Left hindlimb (tissue), 1 donor: ENCODE results near the gene GRM8.

ENCODE experiments used
- DNase-seq: peaks from one replicate; pipeline ENCODE4 v3.0.0-alpha.2; 2018

Gene GRM8

DNA sequence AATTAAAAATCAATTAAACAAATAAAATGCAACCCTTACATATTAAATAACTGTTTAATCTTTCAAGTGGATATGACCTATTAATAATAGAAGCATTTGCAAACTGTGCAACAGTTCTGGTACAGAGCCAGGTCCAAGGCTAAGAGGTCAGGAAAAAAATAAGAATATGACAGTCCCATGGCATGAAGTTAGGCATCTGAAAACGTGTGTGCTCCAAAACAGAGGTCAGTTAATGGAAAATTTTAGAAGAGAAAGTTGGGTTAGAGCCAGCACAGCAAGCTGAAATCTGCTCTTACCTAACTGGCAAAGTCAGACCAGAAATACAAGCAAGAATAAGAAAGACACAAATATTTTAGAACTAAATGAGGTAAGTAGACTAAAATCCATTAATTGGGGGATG is 757.7 kb downstream of the GRM8 start:
- DNase-seq, result no peak

DNA sequence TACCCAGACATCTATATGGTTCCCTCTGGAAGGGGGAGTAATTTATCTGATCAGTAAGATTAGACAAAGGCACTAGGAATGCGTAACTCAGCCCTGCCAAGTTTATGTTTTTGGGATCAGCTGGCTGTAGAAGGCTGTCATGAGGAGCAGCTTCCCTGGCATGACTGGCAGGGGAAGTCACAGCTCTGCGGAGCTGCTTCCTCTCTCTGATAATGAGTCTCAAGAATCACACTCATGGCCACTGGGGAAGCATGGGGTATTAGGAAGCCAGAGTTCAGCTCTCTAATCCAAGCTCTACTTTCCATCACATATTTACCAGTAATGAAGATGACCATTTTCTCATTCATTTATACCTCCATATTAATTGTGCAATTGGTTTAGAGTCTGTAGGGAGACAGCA is 758.9 kb downstream of the GRM8 start:
- no peak for DNase-seq

DNA sequence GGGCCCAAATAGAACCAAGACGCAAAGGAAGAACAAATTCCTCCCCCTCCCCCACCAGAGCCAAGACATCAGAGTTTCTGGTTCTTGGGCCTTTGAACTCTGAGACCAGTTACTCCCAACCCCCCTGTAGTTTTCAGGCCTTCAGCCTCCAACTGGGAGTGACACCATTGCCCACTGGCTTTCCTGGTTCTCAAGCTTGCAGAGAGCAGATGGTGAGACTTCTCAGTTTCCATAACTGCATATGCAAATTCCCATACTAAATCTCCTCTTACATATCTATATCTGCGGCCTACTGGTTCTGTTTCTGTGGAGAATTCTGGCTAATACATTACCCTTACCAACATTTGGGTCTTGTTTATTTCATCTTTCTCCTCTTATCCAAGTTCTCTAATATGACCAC is 762.9 kb downstream of the GRM8 start:
- DNase-seq, result no peak

DNA sequence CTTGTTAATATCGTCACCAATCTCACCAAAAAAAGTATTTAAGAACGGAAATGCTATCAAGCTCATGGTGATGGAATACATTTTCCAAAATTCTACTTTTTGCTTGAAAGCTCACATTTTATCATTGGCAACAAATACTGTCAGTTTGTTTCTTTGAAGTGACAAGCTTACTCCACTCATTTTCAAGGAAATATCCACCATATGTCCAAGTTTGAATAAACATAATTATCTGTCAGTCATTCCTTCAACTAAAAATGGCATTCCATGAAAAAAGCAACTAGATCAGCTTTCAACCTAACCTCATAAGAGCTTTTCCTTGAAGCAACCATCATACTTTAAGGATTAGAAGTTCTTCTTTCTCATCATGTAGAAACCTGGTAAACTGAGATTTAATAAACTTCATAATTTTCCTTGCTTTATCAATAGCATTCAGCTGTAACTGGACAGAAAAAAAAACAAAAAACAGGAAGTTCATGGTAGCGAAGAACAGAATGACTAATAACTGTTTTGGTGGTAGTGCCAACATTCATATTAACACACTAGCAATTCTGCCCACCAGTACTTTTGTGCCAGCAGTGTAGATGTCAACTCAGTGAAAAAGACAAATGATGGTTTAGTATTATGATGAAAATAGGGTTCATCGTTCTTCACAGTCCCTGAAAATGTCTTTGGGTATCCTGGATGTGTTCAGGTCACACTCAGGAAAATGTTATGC is 764.9 kb downstream of the GRM8 start:
- DNase-seq, result no peak

DNA sequence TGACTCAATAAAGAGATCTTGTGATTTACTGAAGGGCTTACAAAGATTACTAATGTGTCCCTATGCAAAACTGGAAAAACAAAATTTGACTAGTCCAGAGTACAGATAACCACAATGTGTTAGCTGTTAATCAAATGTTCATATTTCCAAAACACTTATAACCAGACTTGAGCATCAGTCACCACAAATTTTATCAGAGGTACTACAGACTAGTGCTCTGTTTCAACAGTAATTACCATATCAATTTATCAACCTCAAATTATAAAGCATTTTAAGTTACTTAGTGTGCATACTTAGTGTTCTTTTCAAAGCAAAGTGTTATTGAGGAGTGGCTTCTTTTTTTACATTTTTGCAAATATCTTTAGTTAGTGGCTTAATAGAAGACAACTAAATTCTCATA is 765.9 kb downstream of the GRM8 start:
- no peak for DNase-seq

DNA sequence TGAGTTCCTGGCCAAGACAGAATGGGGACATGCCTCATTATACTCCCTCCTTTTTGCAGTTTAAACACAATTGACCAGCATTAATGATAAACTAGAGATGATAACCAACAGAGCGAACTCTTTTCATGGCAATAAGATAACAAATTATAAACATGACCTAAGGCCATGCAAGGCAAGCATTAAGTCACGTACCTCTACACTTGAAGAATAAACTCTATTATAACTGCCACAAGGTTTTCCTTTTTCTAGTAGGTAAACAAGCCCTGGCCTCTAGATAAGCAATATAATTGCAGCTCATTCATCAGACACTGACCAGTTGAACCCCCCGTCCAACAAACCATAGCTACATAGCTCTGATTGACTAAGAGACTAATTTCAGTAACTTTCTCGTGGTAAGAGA is 767.0 kb downstream of the GRM8 start:
- DNase-seq, result no peak

DNA sequence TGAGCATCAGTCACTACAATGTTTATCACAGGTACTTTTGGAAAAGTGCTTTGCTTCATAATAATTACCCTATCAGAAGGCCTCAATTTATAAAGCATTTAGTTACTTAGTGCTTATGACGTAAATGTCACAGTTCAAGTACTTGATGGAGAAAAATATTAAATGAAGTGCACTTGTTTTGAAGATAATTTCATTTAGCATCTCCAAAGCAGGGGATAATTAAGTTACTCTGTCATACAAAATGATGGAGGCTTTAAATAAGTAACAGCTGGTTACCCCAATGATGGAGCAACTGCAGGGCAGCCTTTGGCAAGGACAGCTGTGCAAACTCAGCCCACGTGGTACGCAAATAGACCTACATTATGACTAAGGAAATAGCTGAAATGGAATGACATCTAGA is 768.8 kb downstream of the GRM8 start:
- no peak for DNase-seq

DNA sequence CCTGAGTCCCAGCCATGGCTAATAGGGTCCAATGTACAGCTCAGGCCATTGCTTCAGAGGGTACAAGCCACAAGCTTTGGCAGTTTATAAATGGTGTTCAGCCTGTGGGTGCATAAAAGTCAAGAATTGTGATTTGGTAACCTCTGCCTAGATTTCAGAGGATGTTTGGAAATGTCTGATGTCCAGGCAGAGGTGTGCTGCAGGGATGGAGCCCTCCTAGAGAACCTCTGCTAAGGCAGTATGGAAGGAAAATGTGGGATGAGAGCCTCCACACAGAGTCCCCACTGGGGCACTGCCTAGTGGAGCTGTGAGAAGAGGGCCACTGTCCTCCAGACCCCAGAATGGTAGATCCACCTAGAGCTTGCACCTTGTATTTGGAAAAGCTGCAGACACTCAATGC is 779.9 kb downstream of the GRM8 start:
- no peak for DNase-seq

DNA sequence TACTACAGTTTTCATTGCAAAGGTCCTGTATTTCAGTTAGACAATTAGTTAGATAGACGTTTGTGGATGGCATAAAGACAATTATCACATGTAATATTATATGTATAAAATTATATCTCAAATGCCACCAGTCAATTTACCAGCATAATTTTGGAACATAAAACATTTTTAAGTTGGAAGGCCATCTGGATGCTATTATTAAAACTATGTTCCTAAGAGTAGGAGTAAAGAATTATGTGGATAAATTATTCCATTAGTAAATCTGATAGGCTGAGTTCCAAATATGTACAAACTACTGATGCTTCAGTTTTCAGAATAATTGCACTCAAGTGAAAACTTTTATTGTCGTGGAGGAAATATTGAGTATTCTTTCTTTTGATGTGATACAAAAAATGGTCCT is 790.3 kb downstream of the GRM8 start:
- no peak for DNase-seq

DNA sequence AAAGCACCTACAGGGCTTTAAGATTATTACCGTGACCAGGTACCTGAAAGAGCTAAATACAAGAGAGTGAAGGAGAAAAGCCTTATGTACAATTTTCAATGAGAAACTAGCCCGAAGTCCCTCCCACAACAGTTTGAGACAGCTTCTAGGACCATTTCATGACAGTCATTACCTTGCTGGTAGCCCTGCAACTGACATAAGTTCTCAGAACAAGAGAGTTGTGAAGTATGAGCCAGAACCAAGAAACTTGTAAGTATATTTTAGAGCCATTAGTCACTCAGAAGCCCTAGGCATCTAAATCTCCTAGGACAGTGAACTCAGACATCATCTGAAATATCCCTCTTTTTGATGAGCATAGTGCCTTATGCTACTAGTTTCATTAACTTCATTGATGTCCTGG is 792.1 kb downstream of the GRM8 start:
- DNase-seq, result no peak

DNA sequence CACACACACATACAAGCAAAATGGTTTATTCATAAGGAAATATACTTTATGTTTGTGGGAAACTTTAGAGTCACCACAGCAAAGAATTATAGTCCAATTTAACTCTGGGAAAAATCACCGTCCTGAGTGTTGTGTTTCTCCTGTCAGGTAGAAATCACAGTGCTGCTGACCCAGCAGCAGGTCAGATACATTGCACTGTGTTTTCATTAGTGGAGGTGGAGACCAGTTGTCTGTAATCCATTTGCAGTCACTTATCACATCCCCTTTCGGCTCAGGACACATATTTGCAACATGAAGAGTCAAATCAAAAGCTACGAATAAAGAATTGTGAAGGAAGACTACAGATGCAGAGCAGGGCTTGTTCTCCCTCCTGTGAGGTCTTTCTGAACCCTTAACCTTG is 799.6 kb downstream of the GRM8 start:
- no peak for DNase-seq

DNA sequence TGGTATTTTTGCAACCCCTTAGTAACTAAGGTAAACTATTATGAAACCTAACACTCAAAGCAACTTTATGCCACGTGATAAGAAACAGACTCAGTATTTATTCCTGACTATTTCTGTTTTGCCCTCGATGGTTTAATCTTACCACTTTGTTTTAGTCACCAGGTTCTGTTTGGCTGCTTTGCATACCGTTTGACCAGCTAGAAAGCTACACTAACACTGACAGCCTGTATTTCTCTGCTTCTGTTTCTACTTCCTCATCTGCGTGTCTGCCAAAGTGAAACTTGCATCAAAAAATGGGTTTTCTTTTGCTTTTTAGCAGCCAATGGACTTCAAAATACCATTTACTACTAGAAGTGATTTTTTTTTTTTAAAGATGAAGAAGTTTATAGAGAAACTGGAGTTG is 802.5 kb downstream of the GRM8 start:
- DNase-seq, result no peak

DNA sequence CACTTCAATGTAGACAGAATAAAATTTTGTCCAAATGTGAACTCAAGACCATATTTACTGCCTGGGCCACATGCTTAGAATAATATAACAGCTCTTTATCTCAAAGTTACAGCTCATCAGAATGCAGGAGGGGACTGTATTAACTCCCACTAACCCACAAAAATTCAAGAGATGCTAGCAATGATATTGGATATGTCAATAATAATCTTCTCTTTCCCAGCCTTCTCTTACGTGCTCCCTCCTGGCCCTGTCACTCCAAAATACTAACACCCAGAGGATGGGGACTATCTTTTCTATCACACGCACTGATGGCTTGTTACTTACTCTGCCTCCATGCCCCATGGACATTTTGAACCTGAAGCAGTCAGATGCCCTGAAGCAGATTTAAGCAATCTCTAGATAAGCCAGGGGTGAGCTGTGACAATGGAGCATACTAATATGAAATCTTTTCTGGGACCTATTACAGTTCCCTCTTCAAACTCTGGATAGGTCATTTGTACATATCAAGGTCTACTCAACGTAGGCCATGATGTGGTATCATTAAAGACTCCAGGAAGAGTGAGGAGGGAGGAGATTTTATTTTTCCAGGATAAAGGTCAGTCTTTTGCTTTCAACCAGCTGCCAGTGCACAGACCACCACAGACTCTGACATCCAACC is 803.0 kb downstream of the GRM8 start:
- DNase-seq, result no peak

DNA sequence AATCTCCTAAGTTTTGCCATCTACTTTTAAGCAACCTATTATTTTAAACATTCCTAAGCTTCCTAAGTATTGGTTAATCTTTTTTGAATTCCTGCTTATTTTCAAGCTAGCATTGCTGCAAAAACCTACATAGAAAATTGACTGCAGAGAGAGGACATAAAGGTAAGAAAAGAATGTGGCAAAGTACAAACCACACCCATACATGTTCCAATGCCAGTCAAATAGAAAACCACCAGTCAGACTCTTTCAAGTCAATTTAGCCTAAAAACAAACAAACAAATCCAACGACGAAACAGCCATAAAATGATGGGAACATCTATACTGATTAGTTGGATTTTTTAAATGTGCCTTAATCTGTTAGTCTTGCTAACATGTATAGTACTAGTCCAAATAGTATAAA is 804.8 kb downstream of the GRM8 start:
- no peak for DNase-seq

DNA sequence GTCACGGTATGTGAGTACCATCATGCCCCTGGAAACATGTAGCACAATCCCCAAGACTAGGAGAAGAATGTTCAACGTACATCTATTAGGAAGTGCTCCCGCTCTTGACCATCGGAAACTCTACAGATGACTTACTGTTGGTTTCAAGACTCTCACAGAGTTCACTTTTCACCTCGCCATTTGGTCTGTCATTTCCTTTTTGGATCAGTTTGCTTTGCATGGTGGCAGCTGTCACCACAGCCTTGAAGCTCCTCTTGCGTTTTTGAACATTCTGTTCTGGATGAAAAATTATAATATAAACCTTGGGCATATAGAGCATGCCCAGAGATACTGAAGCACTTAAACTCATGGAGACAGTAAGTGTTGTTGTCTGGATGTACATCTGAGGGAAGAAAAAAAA is 806.8 kb downstream of the GRM8 start:
- DNase-seq, result no peak

DNA sequence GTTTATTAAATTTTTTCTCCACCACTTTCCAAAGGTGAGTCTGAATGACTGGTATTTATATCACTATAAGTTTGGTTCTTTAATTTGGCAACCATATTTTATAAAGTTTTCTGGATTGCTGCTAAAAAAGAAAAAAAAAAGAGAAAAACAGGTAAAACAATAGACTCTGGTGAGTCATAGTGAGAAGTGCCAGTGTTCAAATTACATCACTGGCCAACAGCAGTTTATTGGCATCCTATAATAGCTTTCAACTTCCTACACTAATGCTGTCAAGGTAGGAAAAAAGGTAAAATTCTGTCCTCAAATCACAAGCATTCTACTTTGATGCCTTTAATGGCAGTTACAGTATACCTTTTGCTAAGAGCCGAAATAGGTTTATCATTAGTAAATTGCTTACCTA is 808.8 kb downstream of the GRM8 start:
- no peak for DNase-seq

DNA sequence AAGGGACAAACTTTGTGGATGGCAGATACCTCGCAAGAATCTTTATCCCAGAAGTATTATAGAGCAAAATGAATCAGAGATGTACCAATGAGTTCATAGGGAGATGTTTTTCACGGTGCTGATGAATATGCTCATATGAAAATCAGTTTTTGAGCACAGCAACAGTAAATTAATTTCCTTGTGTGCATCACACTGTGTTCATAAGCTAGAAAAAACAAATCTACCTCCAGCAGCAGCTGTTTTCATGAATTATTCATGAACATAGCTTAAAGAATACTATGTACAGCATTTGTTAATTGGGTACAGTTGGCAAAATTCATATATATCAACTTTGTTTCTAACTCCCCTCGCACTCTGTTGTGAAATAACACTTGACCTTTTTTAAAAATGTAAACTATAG is 809.8 kb downstream of the GRM8 start:
- DNase-seq, result no peak

DNA sequence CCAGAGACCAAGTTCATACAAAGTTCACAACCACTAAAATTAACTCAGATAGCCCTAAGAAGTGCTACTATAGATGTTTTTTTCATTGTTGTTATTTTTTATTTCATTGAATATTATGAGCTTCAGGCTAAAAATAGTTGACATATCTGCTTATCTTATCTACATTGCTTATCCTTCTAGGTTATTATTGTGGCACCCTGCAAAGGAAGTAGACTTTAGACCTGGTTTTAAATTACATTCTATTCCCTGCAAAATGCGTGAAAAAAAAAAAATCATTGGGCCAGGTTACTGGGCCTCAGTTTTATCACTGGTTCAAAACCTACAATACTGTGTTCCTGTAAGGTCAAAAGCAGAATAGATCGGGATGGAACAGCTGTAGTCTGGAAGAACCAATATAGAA is 811.0 kb downstream of the GRM8 start:
- DNase-seq, result no peak

DNA sequence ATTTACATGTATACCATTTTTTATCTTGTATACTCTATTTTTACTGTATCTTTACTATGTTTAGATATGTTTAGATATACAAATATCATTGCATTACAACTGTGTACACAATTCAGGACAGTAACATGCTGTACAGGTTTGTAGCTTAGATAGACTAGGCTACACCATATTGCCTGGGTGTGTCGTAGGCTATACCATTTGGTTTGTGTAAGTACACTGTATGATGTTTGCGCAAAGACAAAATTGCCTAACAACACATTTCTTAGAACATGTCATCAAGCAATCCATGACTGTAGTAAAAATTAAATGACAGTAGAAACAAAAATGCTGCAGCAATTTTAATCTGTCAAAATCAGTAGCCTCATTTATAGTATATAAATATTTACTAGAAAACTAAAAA is 812.2 kb downstream of the GRM8 start:
- no peak for DNase-seq

DNA sequence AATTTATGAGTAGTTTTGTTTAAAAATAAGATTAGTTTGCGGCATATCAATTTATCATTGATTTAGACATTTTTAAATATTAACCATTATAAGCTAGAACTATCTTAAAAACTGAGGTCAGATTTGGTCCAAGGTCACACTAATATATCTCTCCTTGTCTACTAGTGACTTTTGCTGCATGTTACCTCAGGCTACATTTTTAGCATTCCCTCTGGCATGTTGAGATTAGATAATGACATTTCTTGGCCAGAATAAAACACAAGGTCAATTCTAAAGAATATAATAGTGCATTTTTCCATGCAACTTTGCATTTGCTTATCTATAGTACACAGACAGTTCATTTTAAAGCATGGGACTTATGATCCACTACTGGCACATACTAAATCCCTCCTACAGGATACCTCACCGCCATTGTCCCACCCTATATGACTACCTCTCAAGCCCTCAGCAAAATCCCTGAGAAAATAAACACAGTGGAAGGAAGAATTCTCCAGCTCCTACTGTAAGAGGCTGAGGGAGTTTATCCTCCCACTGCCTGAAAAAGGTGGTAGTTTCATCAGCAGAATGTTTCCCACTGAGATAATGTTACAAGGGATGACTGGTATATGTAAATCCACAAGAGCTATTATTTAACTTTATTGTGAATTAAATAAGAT is 816.4 kb downstream of the GRM8 start:
- no peak for DNase-seq

DNA sequence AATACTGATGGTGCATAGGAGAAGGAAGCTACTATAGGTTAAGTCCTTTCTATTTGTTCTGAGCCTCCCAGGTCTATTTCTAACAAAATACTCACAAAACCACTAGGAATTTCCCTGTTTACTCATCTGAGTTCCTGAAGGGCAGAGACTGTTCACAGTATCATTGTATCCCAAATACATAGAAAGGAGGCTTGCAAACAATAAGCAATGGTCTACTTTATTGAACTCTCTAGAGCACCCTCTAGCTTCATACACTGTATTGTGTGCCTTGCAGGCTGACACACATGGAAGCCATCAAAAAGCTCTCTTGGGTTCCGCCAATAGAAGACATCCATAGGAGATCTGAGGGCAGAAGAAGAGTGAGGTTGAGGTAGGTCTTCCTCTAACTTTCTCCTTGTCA is 826.1 kb downstream of the GRM8 start:
- no peak for DNase-seq

DNA sequence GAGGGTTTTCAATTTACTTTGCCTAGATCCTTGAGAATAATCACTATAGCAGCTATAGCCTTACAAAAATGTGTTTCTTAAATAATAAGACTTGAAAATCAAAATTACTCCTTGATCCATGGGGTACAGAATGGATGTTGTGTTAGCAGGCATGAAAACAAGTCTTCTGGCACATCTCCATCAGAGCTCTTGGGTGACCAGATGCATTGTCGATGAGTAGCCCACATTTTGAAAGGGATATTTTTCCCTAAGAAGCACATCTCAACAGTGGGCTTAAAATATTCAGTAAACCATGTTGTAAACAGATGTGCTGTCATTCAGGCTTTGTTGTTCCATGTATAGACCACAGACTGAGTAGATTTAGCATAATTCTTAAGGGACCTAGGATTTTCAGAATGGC is 827.8 kb downstream of the GRM8 start:
- DNase-seq, result no peak

DNA sequence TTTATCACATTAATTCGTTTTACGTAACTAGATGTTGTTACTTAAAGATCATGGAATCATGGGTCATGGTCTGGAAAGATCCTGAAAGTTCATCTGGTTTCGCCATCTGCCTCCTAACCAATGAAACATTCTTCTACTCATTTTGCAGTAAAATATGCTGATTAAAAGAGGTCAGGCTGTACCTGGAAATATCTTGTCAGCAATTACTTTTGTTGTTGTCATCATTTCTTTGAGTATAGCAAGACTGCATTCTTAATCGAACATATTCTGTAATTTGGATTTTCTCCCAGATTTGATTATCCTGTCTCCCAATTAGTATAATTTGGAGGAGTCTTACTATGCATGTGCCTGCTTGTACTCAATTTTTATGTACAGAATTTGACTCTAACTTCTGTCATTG is 833.7 kb downstream of the GRM8 start:
- no peak for DNase-seq

DNA sequence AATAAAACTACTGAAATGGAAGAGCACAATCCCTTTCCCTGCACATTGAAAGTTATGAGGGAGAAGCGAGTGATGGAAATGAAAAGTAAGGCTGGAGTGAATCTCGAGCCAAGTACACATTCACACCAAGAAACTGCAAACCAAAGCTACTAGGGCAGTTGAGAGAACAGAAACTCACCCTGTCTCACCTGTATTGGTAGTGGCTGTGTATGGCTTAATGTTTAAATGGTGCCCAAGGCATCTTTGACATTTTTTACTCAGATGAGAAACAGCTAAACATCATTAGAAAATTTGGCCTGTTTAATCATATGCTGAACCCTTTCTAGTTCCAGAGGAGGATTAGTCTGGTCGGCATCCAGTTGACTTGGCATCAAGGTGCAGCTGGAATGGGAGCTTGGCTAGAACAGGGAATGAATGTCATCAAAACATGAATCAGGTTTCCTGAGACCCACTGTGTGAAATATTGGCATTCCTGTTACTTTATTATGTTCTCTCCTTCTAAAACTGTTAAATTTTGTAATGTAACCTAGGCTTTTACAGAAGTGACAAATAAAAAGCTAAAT is 840.8 kb downstream of the GRM8 start:
- no peak for DNase-seq
